Neural progenitor cell (in vitro differentiated cells): Measurements from ENCODE around the gene WFDC10A.

Experiments used
- EZH2 ChIP-seq: fragments of 200-600 bp; sonication (generic); IDR thresholded peaks from 2 replicates; pipeline ENCODE4 v1.6.1; 2017; ENCODE audit warnings: antibody characterized with exemption, mild to moderate bottlenecking, moderate library complexity
- EZH2phosphoT487 ChIP-seq: fragments of 200-600 bp; sonication (generic); IDR thresholded peaks from 2 replicates; pipeline ENCODE4 v1.6.1; 2017; ENCODE audit warnings: antibody characterized with exemption
- TF ChIP-seq, protein P1 (sequence below): fragments of 200-600 bp; sonication (generic); IDR thresholded peaks from 2 replicates; pipeline ENCODE4 v1.5.1; 2017; ENCODE audit warnings: antibody characterized with exemption, mild to moderate bottlenecking

DNA sequence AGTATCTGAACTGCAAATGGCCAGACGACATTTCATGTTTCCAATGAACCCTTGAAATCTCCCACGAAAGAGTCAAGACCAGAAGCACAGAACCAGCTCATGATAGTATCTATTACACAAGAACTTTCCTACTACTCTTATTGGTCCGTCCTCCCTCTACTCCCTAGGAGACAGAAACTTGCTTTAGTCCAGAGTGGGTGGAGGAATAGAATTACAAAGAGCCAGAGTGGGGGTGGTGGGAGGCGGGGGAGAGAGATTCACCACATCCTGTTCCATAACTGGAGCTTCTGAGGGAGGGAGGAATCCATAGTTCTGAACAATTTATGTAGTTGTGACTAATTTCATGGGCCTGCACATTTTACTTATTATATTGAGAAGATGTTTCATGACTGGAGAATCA is 18.5 kb upstream of the WFDC10A start:
- TF ChIP-seq EZH2 (no peak), EZH2phosphoT487 (no peak)
- TF ChIP-seq, protein P1, sequence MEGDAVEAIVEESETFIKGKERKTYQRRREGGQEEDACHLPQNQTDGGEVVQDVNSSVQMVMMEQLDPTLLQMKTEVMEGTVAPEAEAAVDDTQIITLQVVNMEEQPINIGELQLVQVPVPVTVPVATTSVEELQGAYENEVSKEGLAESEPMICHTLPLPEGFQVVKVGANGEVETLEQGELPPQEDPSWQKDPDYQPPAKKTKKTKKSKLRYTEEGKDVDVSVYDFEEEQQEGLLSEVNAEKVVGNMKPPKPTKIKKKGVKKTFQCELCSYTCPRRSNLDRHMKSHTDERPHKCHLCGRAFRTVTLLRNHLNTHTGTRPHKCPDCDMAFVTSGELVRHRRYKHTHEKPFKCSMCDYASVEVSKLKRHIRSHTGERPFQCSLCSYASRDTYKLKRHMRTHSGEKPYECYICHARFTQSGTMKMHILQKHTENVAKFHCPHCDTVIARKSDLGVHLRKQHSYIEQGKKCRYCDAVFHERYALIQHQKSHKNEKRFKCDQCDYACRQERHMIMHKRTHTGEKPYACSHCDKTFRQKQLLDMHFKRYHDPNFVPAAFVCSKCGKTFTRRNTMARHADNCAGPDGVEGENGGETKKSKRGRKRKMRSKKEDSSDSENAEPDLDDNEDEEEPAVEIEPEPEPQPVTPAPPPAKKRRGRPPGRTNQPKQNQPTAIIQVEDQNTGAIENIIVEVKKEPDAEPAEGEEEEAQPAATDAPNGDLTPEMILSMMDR: no peak
